K562 (cell line): ENCODE measurements around the gene FBXO10. TPM values are rescaled to one million over a fixed set of nuclear protein-coding genes. Genes with fewer than 3 reads are reported as not detected.

Source experiments
- ATAC-seq: fragments of 200-7000 bp; cut with Tn5 transposase; 3 replicates; pipeline ENCODE4 v1.9.1; 2020; ENCODE audit warnings: moderate library complexity
- BruUV-seq: library from RNA; stranded (reverse); fragments of 400-500 nt; replicated peaks from 2 replicates; lab custom pipeline; 2021; lab: Mats Ljungman, UMichigan
- CTCF ChIA-PET: fragments of 300-600 bp; formaldehyde crosslinking; extraction: SDS; loops from one replicate; lab custom pipeline; 2021; ENCODE audit warnings: low intra/inter-chr PET ratio; lab: Yijun Ruan, JAX
- POLR2A ChIA-PET: fragments of 300-600, 350-650 bp; sonication (Branson Sonifier 250); formaldehyde crosslinking; extraction: SDS; loops from one replicate; lab custom pipeline; 2021; ENCODE audit warnings: antibody characterized with exemption, inconsistent platforms; lab: Yijun Ruan, JAX
- DNase-seq, 4 experiments: peaks; one replicate each; pipeline versions ENCODE4 v3.0.0 to v3.0.0-alpha.2; 2011 to 2018; ENCODE audit warnings: low spot score in 3 of 4, mixed read lengths in 3 of 4; ENCODE audit errors: extremely low read depth in 1 of 4
- FAIRE-seq: peaks from 2 replicates; lab custom pipeline; 2011; peaks lifted over from hg19 to GRCh38; lab: Jason Lieb, UNC
- H2AFZ ChIP-seq: 2 replicates; pipeline ENCODE4 v1.6.0; 2011; ENCODE audit warnings: low read depth, low read length, control low read depth, inconsistent platforms
- H3K27ac ChIP-seq: fragments of 200-600 bp; 3 replicates; pipeline ENCODE4 v1.8.0; 2011; ENCODE audit warnings: low read depth, mild to moderate bottlenecking, control low read depth, inconsistent platforms, low read length, moderate library complexity, mixed read lengths; ENCODE audit errors: extremely low read depth
- H3K27me3 ChIP-seq, 2 experiments: fragments of 300-600 bp in 1 of 2; 2 replicates in 1 of 2; 3 replicates in 1 of 2; pipeline versions ENCODE4 v1.6.0 to v1.8.0; 2011; ENCODE audit warnings: inconsistent platforms in 2 of 2, low read length in 2 of 2, mild to moderate bottlenecking in 1 of 2, mixed read lengths in 1 of 2, moderate library complexity in 1 of 2; ENCODE audit not compliant: control insufficient read depth in 2 of 2, insufficient read depth in 2 of 2
- H3K36me3 ChIP-seq: fragments of 300-600 bp; 3 replicates; pipeline ENCODE4 v1.8.0; 2011; ENCODE audit warnings: mild to moderate bottlenecking, low read length, inconsistent platforms; ENCODE audit not compliant: control insufficient read depth, insufficient read depth
- H3K4me1 ChIP-seq, 2 experiments: fragments of 200-600 bp in 1 of 2; replicated peaks in 1 of 2; 2 replicates in 1 of 2; 3 replicates in 1 of 2; pipeline versions ENCODE4 v1.5.1 to v1.8.0; 2011; ENCODE audit warnings: inconsistent platforms in 2 of 2, low read length in 2 of 2, mild to moderate bottlenecking in 1 of 2, mixed read lengths in 1 of 2, moderate library complexity in 1 of 2; ENCODE audit not compliant: control insufficient read depth in 2 of 2, insufficient read depth in 2 of 2
- H3K4me2 ChIP-seq: 2 replicates; pipeline ENCODE4 v1.6.1; 2011; ENCODE audit warnings: low read length, control low read depth, inconsistent platforms, mixed read lengths; ENCODE audit not compliant: insufficient read depth
- H3K4me3 ChIP-seq: fragments of 200-600 bp; sonication (generic), shearing (Covaris generic); 2 replicates; pipeline ENCODE4 v1.5.1; 2016; ENCODE audit warnings: control low read depth, inconsistent platforms
- H3K79me2 ChIP-seq: fragments of 200-600 bp; 3 replicates; pipeline ENCODE4 v1.8.0; 2011; ENCODE audit warnings: low read length, inconsistent platforms; ENCODE audit not compliant: control insufficient read depth, insufficient read depth
- H3K9ac ChIP-seq, 2 experiments: 2 replicates each; pipeline versions ENCODE4 v1.6.0 to v1.6.1; 2011; ENCODE audit warnings: low read depth in 2 of 2, low read length in 2 of 2, control low read depth in 1 of 2, inconsistent platforms in 1 of 2, mild to moderate bottlenecking in 1 of 2, mixed read lengths in 1 of 2; ENCODE audit not compliant: insufficient read depth in 1 of 2
- H3K9me1 ChIP-seq: one replicate; pipeline ENCODE4 v1.6.0; 2011; ENCODE audit warnings: inconsistent platforms, mild to moderate bottlenecking, low read length, moderate library complexity; ENCODE audit not compliant: control insufficient read depth, insufficient read depth
- H3K9me3 ChIP-seq: replicated peaks from 2 replicates; pipeline ENCODE4 v1.5.1; 2011; ENCODE audit warnings: low read depth, low read length, inconsistent platforms; ENCODE audit not compliant: control insufficient read depth, insufficient read depth
- H4K20me1 ChIP-seq: replicated peaks from 2 replicates; pipeline ENCODE4 v1.6.1; 2011; ENCODE audit warnings: low read length, inconsistent platforms, mixed read lengths; ENCODE audit not compliant: control insufficient read depth, insufficient read depth
- CXXC5 ChIP-seq: fragments of 250-450 bp; sonication (Bioruptor Pico); IDR thresholded peaks from 2 replicates; pipeline ENCODE4 v1.8.0; 2022; ENCODE audit warnings: inconsistent platforms, mild to moderate bottlenecking, moderate library complexity
- PML ChIP-seq: IDR thresholded peaks from 2 replicates; pipeline ENCODE4 v1.6.1; 2012; ENCODE audit warnings: low read length, inconsistent platforms
- STAT5B ChIP-seq: fragments of 250-450 bp; sonication (Bioruptor Pico); IDR thresholded peaks from 2 replicates; pipeline ENCODE4 v1.8.0; 2021; ENCODE audit warnings: mild to moderate bottlenecking, inconsistent platforms
- ZNF24 ChIP-seq: fragments of 450-650 bp; IDR thresholded peaks from 2 replicates; pipeline ENCODE4 v1.6.1; 2016
- ZNF3 ChIP-seq: fragments of 250-450 bp; sonication (Bioruptor Pico); IDR thresholded peaks from 2 replicates; pipeline ENCODE4 v1.5.0; 2021; ENCODE audit warnings: mild to moderate bottlenecking, moderate library complexity
- WGBS: fragments of 100-300 bp; shearing (Covaris generic); methylation state at CpG from one replicate; pipeline ENCODE4 v1.1.6; 2016; ENCODE audit warnings: low coverage, mixed read lengths; ENCODE audit not compliant: insufficient coverage; ENCODE audit errors: missing lambda C conversion rate; 5-methylcytosine and 5-hydroxymethylcytosine counted together
- in situ Hi-C: fragments of 300-500 bp; cut with MboI; formaldehyde crosslinking; loops from 4 replicates; pipeline ENCODE4 v1.15.0; 2018; ENCODE audit warnings: inconsistent platforms, mixed read lengths
- intact Hi-C: fragments of 100-400 bp; cut with micrococcal nuclease; formaldehyde crosslinking; loops from 2 replicates; pipeline ENCODE4 v1.14.2; 2022
- polyA plus RNA-seq, 8 experiments: library from polyadenylated mRNA; depleted of rRNA in 4 of 8; stranded (reverse) in 5 of 8; unstranded in 3 of 8; fragments of >200 nt; fragmentation: Nextera tagmentation in 2 of 8; fragmentation: Illumina TruSeq in 1 of 8; extraction: Ambion mirVana in 2 of 8; extraction: Trizol in 1 of 8; gene quantifications; 2 replicates each; pipeline versions ENCODE4 v1.2.1 to v1.2.3, GENCODE V29; 2011 to 2014; ENCODE audit warnings: inconsistent platforms in 1 of 8, missing spikeins in 1 of 8
- total RNA-seq, 7 experiments: library from RNA; depleted of rRNA in 6 of 7; stranded (reverse); fragments of >200 nt in 6 of 7; fragmentation: Illumina TruSeq in 2 of 7; extraction: Trizol in 2 of 7; gene quantifications; 2 replicates each; pipeline versions ENCODE4 v1.2.1 to v1.2.3, GENCODE V29; 2011 to 2021; ENCODE audit warnings: low replicate concordance in 1 of 7
- TF ChIP-seq, protein P1 (sequence below): fragments of 200-600 bp; sonication (generic); IDR thresholded peaks from one replicate; pipeline ENCODE4 v1.6.1; 2012; ENCODE audit warnings: mild to moderate bottlenecking, low read depth, low read length, inconsistent platforms

FBXO10 gene
- total and polyA plus RNA-seq, 9 of the 15 experiments (the other 6 are each of a cell fraction or from before 2014, with no cell fraction given), result 0.84 to 9.9 (median 6.0) TPM

DNA sequence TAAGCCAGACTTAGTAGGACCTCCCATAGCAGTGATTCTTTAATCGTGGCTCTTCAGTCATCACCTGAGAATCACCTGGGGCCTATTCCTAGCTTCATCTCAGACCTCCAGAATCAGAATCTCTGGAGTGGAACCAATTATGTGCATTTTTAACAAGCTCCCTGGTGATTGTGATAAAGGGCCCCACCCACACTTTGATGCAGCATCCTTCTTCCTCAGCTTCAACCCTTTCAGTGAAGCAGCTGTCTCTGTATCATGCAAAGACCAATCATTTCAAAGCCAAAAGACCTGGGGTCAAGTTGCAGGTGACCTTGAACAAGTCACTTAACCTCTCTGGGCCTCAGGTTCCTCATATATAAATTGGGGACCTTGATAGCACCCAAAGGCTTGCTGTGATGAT is 17.1 kb downstream of the FBXO10 start:
- Histone ChIP-seq H3K4me3 (no peak overlapping the region), H2AFZ (no peak overlapping the region), H3K36me3 (peaks cover 3% of the 10 kb centered on the region; the same call in 2 of the 3 replicates), H3K9me3 (no peaks in the 10 kb centered on the region; the same call in 1 of the 2 replicates), H3K27me3 (no peaks in the 10 kb centered on the region), H3K9ac (no peak overlapping the region), H3K79me2 (no peaks in the 10 kb centered on the region), H4K20me1 (no peaks in the 10 kb centered on the region), H3K4me2 (no peak overlapping the region), H3K9me1 (no peaks in the 10 kb centered on the region), H3K4me1 (peaks cover 0 to 2% of the 10 kb centered on the region in 2 experiments; a peak in 1 of 5 replicates), H3K27ac (no peak overlapping the region)
- POLR2A ChIA-PET, result no interaction called here
- ATAC-seq (no peak), FAIRE-seq (no peak), DNase-seq (no peak)
- CTCF ChIA-PET, result no interaction called here
- 65% methylated on average over 1 of the region's 1 CpG for WGBS
- BruUV-seq, result no TSS peak
- intact Hi-C loops, result no loop called here
- TF ChIP-seq ZNF24 (no peak), STAT5B (CRISPR knock-in tag) (no peak), PML (no peak)
- in situ Hi-C loops, result no loop called here

DNA sequence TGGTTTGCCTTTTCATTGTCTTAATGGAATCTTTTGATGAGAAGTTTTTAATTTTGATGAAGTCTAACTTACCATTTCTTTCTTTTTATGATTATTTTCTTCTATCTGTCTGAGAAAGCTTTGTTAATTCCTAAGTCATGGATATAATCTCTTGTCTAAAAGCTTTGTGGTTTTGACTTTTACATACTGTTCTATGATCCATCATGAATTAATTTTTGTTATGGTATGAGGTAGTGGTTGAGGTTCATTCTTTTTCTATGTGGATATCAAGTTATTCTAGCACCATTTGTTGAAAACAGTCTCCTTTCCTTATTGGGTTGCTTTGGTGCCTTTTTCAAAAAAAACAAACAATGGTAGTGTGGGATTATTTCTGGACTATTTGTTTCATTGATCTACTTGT is 20.4 kb downstream of the FBXO10 start:
- H2AFZ ChIP-seq, result no peak overlapping the region
- H3K27me3 ChIP-seq, result no peaks in the 10 kb centered on the region
- no peaks in the 10 kb centered on the region for H3K79me2 ChIP-seq
- H3K36me3 ChIP-seq, result no peaks in the 10 kb centered on the region; the same call in 2 of the 3 replicates
- ChIA-PET POLR2A (interaction anchor here (0.7 kb wide), 1 partner anchor 43 kb away, joined by 3 read pairs; no protein-coding TSS in a partner anchor), CTCF (no interaction called here)
- H3K4me2 ChIP-seq, result no peak overlapping the region
- DNase-seq (no peak), ATAC-seq (no peak), FAIRE-seq (no peak)
- H3K27ac ChIP-seq, result no peak overlapping the region
- no peak overlapping the region for H3K9ac ChIP-seq
- H3K4me1 ChIP-seq, result no peaks in the 10 kb centered on the region
- H3K9me3 ChIP-seq, result no peaks in the 10 kb centered on the region
- H3K9me1 ChIP-seq, result no peaks in the 10 kb centered on the region
- BruUV-seq, result no TSS peak
- H3K4me3 ChIP-seq, result no peak overlapping the region
- no peaks in the 10 kb centered on the region; the same call in 1 of the 2 replicates for H4K20me1 ChIP-seq
- intact Hi-C loops (no loop called here), in situ Hi-C loops (no loop called here)
- TF ChIP-seq CXXC5 (CRISPR knock-in tag) (no peak), ZNF3 (CRISPR knock-in tag) (no peak)
- TF ChIP-seq, protein P1, sequence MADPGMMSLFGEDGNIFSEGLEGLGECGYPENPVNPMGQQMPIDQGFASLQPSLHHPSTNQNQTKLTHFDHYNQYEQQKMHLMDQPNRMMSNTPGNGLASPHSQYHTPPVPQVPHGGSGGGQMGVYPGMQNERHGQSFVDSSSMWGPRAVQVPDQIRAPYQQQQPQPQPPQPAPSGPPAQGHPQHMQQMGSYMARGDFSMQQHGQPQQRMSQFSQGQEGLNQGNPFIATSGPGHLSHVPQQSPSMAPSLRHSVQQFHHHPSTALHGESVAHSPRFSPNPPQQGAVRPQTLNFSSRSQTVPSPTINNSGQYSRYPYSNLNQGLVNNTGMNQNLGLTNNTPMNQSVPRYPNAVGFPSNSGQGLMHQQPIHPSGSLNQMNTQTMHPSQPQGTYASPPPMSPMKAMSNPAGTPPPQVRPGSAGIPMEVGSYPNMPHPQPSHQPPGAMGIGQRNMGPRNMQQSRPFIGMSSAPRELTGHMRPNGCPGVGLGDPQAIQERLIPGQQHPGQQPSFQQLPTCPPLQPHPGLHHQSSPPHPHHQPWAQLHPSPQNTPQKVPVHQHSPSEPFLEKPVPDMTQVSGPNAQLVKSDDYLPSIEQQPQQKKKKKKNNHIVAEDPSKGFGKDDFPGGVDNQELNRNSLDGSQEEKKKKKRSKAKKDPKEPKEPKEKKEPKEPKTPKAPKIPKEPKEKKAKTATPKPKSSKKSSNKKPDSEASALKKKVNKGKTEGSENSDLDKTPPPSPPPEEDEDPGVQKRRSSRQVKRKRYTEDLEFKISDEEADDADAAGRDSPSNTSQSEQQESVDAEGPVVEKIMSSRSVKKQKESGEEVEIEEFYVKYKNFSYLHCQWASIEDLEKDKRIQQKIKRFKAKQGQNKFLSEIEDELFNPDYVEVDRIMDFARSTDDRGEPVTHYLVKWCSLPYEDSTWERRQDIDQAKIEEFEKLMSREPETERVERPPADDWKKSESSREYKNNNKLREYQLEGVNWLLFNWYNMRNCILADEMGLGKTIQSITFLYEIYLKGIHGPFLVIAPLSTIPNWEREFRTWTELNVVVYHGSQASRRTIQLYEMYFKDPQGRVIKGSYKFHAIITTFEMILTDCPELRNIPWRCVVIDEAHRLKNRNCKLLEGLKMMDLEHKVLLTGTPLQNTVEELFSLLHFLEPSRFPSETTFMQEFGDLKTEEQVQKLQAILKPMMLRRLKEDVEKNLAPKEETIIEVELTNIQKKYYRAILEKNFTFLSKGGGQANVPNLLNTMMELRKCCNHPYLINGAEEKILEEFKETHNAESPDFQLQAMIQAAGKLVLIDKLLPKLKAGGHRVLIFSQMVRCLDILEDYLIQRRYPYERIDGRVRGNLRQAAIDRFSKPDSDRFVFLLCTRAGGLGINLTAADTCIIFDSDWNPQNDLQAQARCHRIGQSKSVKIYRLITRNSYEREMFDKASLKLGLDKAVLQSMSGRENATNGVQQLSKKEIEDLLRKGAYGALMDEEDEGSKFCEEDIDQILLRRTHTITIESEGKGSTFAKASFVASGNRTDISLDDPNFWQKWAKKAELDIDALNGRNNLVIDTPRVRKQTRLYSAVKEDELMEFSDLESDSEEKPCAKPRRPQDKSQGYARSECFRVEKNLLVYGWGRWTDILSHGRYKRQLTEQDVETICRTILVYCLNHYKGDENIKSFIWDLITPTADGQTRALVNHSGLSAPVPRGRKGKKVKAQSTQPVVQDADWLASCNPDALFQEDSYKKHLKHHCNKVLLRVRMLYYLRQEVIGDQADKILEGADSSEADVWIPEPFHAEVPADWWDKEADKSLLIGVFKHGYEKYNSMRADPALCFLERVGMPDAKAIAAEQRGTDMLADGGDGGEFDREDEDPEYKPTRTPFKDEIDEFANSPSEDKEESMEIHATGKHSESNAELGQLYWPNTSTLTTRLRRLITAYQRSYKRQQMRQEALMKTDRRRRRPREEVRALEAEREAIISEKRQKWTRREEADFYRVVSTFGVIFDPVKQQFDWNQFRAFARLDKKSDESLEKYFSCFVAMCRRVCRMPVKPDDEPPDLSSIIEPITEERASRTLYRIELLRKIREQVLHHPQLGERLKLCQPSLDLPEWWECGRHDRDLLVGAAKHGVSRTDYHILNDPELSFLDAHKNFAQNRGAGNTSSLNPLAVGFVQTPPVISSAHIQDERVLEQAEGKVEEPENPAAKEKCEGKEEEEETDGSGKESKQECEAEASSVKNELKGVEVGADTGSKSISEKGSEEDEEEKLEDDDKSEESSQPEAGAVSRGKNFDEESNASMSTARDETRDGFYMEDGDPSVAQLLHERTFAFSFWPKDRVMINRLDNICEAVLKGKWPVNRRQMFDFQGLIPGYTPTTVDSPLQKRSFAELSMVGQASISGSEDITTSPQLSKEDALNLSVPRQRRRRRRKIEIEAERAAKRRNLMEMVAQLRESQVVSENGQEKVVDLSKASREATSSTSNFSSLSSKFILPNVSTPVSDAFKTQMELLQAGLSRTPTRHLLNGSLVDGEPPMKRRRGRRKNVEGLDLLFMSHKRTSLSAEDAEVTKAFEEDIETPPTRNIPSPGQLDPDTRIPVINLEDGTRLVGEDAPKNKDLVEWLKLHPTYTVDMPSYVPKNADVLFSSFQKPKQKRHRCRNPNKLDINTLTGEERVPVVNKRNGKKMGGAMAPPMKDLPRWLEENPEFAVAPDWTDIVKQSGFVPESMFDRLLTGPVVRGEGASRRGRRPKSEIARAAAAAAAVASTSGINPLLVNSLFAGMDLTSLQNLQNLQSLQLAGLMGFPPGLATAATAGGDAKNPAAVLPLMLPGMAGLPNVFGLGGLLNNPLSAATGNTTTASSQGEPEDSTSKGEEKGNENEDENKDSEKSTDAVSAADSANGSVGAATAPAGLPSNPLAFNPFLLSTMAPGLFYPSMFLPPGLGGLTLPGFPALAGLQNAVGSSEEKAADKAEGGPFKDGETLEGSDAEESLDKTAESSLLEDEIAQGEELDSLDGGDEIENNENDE, result no peak
